Gastrocnemius medialis (tissue), 4 donors: ENCODE data around the gene THNSL1.

Experiments used
- CTCF ChIP-seq, 5 experiments: fragments of 450-650 bp in 3 of 5; fragments of 200-600 bp in 2 of 5; sonication (generic) in 2 of 5; IDR thresholded peaks in 4 of 5; conservative IDR thresholded peaks in 1 of 5; 1 replicate in 4 of 5; 2 replicates in 1 of 5; pipeline ENCODE4 v1.5.1; 2016 to 2019; ENCODE audit warnings: antibody characterized with exemption in 5 of 5, mild to moderate bottlenecking in 3 of 5, moderate library complexity in 3 of 5
- POLR2A ChIP-seq, 2 donors: fragments of 450-650 bp; IDR thresholded peaks; one replicate each; pipeline ENCODE4 v1.6.1; 2017; ENCODE audit warnings: antibody characterized with exemption in 2 of 2, mild to moderate bottlenecking in 2 of 2, moderate library complexity in 2 of 2

GRCh38 chr10:24974976-24975375, 41.4 kb upstream of the THNSL1 start:
- TF ChIP-seq CTCF (IDR thresholded peaks at IDR 0.05 in 4 of 5, conservative IDR thresholded peaks at IDR 0.05 in 1 of 5), result no peak
- no peak for TF ChIP-seq POLR2A (IDR thresholded peaks at IDR 0.05)
